Measurements from ENCODE around the gene MEF2A. TPM values are rescaled to one million over a fixed set of nuclear protein-coding genes. Genes with fewer than 3 reads are reported as not detected.

MEF2A gene
- total RNA-seq, 1 experiment from 2014 or later: 30.7 TPM

DNA sequence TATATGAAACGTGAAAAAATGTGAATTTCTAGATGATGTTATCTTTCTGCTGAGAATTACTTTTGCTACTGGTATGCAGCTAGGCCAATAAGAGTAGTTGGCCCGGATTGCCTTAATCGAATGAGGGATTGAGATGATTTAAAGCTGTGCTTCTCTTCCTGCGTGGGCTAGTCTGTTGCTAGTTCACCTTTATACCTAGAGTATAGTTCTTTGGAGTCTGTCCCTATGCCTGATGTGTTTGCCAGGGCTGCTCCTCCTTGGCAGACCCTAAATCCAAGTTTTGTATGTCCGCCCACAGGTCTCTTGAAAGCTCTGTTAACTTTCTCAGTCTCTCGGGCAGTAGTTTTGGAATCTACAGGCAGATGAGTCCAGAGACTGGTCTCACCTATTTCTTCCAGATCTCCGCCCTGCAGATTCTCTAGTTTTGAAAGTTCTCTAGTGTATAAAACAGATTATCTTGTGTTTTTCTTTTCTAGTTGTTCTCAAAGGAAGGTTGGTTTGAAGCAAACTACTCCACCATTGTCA is 64.9 kb downstream of the MEF2A start (continued):
- TF ChIP-seq EMX1 (CRISPR knock-in tag; IDR thresholded peaks at IDR 0.05) (no peak), ZNF219 (CRISPR knock-in tag; IDR thresholded peaks at IDR 0.05; ENCODE audit: borderline replicate concordance) (no peak), ZBTB43 (CRISPR knock-in tag; IDR thresholded peaks at IDR 0.05) (no peak)

- ATAC-seq (no peak), DNase-seq (ENCODE audit: low spot score) (no peak)
- no peak for TF ChIP-seq E2F4 (CRISPR knock-in tag; IDR thresholded peaks at IDR 0.05; ENCODE audit: borderline replicate concordance, low read depth)
- TF ChIP-seq, protein P1, sequence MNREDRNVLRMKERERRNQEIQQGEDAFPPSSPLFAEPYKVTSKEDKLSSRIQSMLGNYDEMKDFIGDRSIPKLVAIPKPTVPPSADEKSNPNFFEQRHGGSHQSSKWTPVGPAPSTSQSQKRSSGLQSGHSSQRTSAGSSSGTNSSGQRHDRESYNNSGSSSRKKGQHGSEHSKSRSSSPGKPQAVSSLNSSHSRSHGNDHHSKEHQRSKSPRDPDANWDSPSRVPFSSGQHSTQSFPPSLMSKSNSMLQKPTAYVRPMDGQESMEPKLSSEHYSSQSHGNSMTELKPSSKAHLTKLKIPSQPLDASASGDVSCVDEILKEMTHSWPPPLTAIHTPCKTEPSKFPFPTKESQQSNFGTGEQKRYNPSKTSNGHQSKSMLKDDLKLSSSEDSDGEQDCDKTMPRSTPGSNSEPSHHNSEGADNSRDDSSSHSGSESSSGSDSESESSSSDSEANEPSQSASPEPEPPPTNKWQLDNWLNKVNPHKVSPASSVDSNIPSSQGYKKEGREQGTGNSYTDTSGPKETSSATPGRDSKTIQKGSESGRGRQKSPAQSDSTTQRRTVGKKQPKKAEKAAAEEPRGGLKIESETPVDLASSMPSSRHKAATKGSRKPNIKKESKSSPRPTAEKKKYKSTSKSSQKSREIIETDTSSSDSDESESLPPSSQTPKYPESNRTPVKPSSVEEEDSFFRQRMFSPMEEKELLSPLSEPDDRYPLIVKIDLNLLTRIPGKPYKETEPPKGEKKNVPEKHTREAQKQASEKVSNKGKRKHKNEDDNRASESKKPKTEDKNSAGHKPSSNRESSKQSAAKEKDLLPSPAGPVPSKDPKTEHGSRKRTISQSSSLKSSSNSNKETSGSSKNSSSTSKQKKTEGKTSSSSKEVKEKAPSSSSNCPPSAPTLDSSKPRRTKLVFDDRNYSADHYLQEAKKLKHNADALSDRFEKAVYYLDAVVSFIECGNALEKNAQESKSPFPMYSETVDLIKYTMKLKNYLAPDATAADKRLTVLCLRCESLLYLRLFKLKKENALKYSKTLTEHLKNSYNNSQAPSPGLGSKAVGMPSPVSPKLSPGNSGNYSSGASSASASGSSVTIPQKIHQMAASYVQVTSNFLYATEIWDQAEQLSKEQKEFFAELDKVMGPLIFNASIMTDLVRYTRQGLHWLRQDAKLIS (CRISPR knock-in tag; IDR thresholded peaks at IDR 0.05; ENCODE audit: borderline replicate concordance): no peak
- TF ChIP-seq NFE2L1 (CRISPR knock-in tag; IDR thresholded peaks at IDR 0.05): no peak
- TF ChIP-seq, protein P2, sequence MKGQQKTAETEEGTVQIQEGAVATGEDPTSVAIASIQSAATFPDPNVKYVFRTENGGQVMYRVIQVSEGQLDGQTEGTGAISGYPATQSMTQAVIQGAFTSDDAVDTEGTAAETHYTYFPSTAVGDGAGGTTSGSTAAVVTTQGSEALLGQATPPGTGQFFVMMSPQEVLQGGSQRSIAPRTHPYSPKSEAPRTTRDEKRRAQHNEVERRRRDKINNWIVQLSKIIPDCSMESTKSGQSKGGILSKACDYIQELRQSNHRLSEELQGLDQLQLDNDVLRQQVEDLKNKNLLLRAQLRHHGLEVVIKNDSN (CRISPR knock-in tag; IDR thresholded peaks at IDR 0.05): no peak
- TF ChIP-seq, protein P3, sequence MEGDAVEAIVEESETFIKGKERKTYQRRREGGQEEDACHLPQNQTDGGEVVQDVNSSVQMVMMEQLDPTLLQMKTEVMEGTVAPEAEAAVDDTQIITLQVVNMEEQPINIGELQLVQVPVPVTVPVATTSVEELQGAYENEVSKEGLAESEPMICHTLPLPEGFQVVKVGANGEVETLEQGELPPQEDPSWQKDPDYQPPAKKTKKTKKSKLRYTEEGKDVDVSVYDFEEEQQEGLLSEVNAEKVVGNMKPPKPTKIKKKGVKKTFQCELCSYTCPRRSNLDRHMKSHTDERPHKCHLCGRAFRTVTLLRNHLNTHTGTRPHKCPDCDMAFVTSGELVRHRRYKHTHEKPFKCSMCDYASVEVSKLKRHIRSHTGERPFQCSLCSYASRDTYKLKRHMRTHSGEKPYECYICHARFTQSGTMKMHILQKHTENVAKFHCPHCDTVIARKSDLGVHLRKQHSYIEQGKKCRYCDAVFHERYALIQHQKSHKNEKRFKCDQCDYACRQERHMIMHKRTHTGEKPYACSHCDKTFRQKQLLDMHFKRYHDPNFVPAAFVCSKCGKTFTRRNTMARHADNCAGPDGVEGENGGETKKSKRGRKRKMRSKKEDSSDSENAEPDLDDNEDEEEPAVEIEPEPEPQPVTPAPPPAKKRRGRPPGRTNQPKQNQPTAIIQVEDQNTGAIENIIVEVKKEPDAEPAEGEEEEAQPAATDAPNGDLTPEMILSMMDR (IDR thresholded peaks at IDR 0.05): no peak
- no peak for TF ChIP-seq ZNF317 (CRISPR knock-in tag; IDR thresholded peaks at IDR 0.05; ENCODE audit: borderline replicate concordance, low read depth)
- no peak for TF ChIP-seq NR3C1 (CRISPR knock-in tag; conservative IDR thresholded peaks at IDR 0.05; ENCODE audit: low read depth)
- no peak for TF ChIP-seq NFYB (CRISPR knock-in tag; conservative IDR thresholded peaks at IDR 0.05; ENCODE audit: low read depth)
- TF ChIP-seq ZNF232 (CRISPR knock-in tag; IDR thresholded peaks at IDR 0.05): no peak
- TF ChIP-seq ZBTB43 (CRISPR knock-in tag; IDR thresholded peaks at IDR 0.05): no peak
- TF ChIP-seq ZNF138 (CRISPR knock-in tag; conservative IDR thresholded peaks at IDR 0.05): no peak
- TF ChIP-seq ARID4B (CRISPR knock-in tag; IDR thresholded peaks at IDR 0.05; ENCODE audit: borderline replicate concordance): no peak
- no peak for TF ChIP-seq ZNF121 (CRISPR knock-in tag; IDR thresholded peaks at IDR 0.05)
- Mint-ChIP-seq H3K27ac (no peak overlapping the region), H3K4me1 (peaks cover 58% of the 10 kb centered on the region), H3K4me3 (no peak overlapping the region), H3K9me3 (peaks cover 15% of the 10 kb centered on the region), H3K36me3 (peaks cover 31% of the 10 kb centered on the region), H3K27me3 (ENCODE audit: low read depth) (no peaks in the 10 kb centered on the region)
- ChIA-PET POLR2A (no interaction called here), CTCF (no interaction called here)
These were observed 65.5 kb downstream of the MEF2A start for GRCh38 chr15:99631255-99631654.
